ENCODE measurements around the gene VCAN.

The VCAN gene

DNA sequence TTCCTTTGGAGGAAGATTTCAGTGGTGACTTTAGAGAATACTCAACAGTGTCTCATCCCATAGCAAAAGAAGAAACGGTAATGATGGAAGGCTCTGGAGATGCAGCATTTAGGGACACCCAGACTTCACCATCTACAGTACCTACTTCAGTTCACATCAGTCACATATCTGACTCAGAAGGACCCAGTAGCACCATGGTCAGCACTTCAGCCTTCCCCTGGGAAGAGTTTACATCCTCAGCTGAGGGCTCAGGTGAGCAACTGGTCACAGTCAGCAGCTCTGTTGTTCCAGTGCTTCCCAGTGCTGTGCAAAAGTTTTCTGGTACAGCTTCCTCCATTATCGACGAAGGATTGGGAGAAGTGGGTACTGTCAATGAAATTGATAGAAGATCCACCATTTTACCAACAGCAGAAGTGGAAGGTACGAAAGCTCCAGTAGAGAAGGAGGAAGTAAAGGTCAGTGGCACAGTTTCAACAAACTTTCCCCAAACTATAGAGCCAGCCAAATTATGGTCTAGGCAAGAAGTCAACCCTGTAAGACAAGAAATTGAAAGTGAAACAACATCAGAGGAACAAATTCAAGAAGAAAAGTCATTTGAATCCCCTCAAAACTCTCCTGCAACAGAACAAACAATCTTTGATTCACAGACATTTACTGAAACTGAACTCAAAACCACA is 67.4 kb downstream of the VCAN start:
- no peak for DNase-seq (ENCODE audit: low read depth)

DNA sequence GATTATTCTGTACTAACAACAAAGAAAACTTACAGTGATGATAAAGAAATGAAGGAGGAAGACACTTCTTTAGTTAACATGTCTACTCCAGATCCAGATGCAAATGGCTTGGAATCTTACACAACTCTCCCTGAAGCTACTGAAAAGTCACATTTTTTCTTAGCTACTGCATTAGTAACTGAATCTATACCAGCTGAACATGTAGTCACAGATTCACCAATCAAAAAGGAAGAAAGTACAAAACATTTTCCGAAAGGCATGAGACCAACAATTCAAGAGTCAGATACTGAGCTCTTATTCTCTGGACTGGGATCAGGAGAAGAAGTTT is 67.9 kb downstream of the VCAN start:
- DNase-seq (ENCODE audit: low read depth) = no peak

DNA sequence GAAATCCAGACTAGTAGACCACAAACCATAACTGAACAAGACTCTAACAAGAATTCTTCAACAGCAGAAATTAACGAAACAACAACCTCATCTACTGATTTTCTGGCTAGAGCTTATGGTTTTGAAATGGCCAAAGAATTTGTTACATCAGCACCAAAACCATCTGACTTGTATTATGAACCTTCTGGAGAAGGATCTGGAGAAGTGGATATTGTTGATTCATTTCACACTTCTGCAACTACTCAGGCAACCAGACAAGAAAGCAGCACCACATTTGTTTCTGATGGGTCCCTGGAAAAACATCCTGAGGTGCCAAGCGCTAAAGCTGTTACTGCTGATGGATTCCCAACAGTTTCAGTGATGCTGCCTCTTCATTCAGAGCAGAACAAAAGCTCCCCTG is 68.6 kb downstream of the VCAN start:
- no peak for DNase-seq (ENCODE audit: low read depth)

DNA sequence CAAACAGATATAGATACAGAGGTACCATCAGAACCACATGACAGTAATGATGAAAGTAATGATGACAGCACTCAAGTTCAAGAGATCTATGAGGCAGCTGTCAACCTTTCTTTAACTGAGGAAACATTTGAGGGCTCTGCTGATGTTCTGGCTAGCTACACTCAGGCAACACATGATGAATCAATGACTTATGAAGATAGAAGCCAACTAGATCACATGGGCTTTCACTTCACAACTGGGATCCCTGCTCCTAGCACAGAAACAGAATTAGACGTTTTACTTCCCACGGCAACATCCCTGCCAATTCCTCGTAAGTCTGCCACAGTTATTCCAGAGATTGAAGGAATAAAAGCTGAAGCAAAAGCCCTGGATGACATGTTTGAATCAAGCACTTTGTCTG is 69.2 kb downstream of the VCAN start:
- no peak for DNase-seq (ENCODE audit: low read depth)

DNA sequence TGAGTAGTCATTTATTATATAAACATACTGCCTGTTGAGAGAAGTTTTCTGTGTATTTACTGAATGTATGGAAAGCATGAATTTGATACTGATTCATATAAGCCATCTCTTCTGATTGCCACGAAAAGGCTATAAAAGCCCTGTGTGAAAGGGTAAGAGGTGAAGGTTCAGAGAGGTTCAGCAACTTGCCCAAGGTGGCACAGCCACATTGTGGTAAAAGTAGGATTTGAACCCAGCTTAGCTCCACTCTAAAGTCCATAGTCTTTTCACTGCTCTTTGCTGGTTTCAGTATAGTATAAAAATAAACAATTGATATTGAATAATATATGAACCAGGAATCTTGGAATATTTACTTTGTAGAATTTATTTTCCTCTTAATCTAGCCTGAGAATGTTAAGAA is 71.3 kb downstream of the VCAN start:
- no peak for DNase-seq (ENCODE audit: low read depth)

DNA sequence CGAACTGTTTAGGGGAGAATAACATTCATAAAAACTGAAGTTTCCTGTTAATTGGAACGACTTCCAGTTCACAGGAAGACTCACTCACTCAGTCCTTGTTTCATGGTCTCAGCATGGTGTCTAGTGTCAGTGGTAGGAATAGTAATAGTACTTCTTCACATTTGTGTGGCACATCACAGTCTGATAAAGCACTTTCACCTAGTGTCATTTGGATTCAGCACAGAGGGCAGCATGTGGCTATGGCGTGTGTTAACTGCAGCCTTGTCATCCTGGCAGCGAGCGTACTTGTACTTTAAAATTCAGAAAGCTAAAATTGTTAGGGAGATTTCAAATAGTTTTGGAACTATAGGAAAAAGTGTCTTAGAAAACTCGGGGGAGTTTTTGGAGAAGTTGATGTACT is 72.4 kb downstream of the VCAN start:
- DNase-seq (ENCODE audit: low read depth) = no peak

DNA sequence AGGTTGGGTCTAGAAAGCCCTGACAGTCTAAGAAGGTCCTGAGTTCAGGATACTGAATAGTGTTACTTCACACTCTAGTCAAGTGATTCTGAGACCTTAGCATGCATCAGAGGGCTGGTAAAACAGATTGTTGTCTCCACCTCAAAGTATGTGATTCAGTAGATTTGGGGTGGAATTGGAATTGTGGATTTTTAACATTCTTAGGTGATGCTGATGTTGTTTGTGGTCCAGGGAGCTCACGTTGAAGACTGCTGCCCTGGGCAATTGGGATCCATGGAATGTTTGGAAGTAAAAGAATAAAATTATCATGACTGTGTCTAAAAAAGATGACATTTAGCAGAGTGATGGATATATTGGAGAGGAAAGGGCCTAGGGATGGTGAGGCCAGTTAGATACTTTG is 75.6 kb downstream of the VCAN start:
- no peak for DNase-seq (ENCODE audit: low read depth)

DNA sequence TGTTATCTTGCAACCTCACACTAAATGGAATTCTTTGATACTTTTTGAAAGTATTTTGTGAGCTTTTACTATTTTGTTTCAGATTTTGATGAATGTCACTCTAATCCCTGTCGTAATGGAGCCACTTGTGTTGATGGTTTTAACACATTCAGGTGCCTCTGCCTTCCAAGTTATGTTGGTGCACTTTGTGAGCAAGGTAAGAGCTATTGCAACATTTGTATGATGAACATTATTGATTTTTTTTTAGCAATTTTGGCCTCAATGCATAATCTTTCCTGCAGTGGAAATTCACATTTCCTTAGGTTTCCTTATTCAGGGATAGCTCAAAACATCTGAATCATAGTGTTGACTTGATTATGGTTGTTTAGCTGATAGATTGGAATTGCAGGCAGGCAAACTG is 76.3 kb downstream of the VCAN start:
- no peak for DNase-seq (ENCODE audit: low read depth)

DNA sequence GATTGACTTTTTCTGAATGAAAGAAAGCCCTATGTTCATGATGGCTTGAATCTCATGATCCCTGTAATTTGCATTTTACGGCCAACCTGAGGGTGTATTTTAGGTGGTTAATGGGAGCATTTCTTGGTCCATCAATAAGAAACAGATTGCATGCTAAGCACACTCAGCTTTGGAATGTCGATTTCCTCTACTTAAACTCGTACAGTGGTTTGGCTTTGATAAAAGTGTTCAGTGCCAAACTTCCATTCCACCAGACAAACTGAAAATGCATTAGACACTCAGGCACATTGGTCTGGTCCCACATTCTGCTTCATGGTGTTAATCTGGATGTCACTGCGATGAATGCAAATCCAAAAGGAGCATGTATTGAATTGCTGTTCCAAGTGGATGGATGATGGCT is 77.0 kb downstream of the VCAN start:
- no peak for DNase-seq (ENCODE audit: low read depth)

DNA sequence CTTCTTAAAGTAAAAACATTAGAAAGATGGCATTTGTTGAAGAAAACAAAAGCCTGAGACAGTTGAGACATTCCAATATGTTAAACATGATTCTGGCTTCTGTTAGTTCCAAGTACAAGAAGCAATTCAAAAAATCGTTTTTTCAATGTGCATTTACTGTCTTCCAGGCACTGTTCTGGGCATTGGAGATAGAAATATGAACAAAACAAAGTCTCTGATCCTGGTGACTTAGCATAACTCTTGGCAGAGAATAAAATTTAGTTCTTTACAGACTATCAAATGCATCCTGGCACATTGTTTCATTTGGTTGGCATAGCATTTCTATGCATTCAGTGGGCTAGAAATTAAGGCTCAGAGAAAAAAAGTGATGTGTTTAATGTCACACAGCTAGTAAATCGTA is 77.5 kb downstream of the VCAN start:
- DNase-seq (ENCODE audit: low read depth) = no peak

DNA sequence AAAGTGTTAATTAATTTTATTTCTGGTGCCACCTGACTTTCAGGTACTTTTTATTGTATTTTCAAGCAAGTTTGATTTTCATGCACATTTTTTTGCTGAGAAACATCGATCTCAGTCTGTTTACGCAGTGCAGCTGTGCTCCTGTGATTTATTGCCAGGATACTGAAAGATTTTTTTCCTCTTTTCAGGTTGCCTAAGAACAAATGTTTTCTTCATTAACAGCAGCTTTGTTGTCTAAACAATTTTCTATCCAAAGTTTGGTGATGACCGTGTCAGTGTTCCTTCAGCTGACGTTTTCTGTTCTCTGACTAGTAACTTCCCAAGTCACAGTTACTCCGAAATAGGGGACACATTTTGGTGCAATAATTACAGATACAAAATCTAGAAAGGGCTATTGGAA is 78.1 kb downstream of the VCAN start:
- no peak for DNase-seq (ENCODE audit: low read depth)

DNA sequence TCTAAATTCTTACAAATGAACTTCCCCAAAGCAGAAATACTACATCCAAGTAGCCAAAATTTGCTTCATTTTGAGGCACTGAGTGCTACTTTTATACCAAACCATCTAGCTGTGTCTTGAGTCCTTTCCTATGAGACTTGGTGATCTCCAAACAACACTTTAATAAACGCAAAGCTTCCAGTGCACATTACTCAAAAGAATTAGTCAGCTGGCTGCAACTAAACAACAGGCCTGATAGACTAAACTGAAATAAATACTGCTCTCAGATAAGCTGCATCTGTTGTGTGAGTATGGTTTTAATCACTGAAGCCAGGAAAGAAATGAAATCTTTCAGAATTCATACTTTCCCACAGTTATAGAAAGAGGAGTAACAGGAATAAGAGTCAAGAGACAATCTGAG is 80.3 kb downstream of the VCAN start:
- DNase-seq (ENCODE audit: low read depth) = peak; percentile 80

DNA sequence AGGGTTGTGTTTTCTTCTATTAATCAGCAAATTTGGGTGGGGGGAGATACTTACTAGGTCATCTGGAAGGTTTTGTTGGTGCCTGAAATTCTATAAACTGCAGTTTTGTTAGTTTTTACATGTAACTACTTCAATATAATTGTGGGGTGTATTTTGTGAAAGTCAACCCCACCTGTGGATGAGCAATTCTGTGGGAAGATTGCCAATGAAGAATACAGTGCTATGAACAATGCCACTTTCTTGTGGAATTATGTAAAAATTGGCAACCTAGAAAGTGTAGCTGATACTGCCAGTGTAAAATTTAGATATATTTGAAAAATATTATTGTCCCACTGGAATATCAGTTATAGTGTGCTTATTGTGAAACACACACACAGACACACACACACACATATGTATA is 80.7 kb downstream of the VCAN start:
- no peak for DNase-seq (ENCODE audit: low read depth)

DNA sequence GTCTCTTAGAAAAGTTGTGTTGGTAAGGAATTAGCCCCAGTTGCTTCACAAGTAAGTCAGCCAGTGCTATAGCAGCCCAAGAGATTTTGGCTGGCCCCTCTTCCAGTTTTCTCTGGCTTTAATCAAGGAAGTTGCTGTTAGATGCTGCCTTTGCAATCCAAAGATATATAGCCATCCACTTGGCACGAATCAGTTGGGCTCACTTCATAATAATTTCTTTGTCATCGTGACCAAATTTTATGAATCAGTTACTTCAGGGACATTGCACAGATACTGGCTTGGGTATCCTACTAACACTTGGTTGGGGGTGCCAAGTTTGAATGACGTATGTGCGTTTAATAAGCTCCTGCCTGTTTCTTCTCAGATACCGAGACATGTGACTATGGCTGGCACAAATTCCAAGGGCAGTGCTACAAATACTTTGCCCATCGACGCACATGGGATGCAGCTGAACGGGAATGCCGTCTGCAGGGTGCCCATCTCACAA is 81.5 kb downstream of the VCAN start:
- DNase-seq (ENCODE audit: low read depth) = no peak

DNA sequence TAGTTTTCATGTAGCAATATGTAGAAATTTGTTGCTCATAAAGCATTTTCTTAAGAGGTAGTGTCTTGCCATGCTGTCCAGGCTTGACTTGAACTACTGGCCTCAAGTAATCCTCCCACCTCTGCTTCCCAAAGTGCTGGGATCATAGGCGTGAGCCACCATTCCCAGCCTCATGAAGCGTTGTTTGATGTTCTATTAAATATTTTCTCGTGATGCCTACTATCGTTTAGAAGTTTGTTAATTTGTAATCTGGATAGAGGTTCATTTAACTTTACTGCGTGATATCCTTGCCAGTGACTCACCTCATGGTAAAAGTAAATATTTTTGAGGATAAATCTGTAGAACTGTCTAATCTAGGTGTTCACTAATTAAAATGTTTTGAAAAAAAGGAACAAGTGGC is 82.6 kb downstream of the VCAN start:
- DNase-seq (ENCODE audit: low read depth) = no peak

DNA sequence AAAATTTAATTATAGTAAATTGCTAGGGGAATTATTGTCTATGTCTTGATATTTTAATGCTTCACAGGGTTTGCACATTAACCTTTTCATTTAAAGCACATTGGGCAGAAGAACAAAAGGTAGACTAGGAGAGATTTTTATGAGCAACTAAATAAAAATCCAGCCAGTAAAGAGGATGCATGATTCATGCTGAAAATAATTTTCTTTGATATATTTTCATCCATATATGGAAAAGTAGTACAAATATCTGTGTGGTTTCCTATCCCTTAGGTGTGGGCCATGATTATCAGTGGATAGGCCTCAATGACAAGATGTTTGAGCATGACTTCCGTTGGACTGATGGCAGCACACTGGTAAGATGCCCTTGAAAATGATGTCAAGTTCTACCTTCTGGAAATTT is 83.1 kb downstream of the VCAN start:
- DNase-seq (ENCODE audit: low read depth) = no peak

DNA sequence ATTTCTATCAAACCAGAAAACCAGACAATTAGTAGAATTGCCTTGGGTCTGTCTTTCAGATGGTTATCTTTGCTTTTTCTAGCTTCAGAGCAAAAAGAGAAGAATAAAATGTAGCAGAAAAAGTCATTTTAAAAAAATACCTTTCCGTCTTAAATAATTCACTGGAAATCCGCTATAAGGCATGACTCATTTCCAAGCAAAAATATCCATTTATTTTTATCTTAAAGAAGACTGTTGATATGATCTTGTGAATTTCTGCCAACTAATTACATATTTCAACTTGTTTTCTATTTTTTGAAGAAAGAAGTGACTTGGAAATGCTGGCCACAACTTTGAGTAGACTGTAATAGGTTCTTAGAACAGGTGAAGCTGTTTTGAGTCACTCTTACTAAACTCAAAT is 83.7 kb downstream of the VCAN start:
- DNase-seq (ENCODE audit: low read depth) = no peak

DNA sequence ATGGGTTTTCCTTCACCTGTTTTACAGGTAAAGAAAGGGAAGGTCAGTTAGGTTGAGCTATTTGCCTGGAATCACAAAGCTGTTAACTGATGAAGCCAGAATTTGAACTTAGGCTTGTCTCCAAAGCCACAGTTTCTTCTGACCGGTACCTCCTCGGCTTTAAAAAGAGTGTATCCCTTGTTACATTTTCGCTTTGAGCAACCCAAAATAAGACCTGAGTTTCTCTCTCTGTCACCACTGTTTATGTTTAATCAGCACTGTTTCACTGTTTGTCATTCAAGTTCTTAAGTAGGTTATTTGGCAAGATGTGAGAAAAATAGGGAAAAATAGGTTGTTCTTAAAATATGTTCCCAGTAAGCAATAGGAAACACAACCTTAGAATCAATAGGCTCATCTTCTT is 84.6 kb downstream of the VCAN start:
- no peak for DNase-seq (ENCODE audit: low read depth)

DNA sequence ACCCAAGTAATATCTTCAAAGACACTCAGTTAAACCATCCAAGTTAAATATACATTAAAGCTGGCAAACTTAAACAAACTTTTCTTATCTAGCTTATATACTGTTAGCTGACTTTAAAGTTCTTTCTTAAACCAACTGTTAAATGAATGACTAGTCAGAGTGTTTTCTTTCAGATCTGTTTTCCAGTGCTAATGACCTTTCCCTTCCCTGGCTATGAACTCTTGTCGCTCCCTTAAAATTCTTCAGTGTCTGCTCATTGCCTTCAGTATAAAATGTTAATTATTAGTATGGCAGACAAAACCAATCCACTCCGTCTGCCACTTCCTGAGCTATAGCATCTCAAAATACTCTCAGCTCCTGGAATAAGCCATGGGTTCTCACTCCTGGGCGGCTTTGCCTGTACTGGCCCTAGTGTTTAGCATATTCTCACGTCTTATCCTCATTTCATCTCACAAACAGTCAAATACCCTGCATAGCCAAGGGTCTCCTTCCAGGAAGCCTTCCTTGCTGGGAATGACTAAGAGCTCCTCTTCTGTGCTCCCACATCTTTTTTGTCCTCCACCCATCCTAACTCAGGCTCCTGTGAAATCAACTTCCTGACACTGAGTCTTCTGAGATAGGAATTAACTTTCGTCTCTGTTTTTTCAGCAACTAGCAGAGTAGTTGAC is 87.7 kb downstream of the VCAN start:
- DNase-seq (ENCODE audit: low read depth) = no peak

DNA sequence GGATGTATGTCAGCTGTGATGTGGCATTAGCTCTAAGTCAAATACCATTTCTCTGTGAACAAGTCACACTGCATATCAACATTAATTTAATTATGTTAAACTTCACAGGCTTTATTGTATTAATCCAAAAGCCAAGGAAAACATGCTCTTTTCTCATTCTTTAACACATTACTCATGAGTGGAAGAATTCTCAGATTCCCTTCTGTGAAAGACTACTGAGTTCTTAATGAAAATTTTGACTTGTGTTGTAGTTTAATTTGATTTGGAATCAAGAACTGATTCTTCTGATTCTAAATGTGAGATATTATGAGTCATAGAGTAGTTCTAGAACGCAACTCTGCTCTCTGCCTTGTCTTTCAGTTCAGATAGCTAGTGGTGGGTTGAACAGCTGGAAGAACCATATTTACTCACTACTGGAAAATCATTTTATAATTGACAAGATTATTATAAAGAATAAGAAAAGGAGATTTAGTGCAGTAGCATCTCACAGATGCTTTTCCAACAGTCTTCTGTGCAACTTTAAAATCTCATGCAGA is 90.6 kb downstream of the VCAN start:
- no peak for DNase-seq (ENCODE audit: low read depth)

DNA sequence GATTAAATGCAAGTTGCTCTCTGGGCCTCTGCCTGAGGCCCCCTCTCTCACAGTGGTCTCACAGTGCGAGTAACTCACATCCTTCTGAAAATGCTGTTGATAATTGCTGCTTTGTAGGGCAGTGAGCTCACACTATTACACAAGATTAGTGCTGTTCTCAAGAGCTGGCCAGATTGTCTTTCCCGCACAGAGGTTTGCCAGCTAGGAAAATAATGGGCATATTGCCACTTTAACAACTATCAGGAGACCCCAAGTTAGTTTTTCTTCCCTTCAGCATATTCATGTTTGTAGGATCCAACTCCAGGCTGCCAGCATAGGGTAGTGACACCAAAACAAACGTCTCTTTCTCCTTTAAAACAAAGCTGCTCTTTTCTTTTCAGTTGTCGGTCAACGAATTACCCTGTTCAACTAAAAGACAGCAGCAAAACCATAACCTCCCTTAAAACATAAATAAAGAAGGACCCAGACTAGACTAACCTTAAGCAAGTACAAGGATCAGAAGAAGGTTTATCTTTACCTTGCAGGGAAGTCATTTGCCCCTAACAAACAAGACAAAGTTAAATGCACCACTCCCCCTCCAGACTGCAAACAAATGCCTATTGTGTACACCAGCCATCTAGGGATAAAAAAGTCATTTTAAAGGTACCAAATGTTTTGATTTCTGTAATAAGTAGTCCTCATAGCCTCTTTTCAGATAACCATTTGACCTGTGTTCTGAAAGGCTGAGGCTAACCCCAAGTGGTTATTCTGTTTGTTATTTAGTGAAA is 91.4 kb downstream of the VCAN start:
- DNase-seq (ENCODE audit: low read depth) = peak; percentile 59

DNA sequence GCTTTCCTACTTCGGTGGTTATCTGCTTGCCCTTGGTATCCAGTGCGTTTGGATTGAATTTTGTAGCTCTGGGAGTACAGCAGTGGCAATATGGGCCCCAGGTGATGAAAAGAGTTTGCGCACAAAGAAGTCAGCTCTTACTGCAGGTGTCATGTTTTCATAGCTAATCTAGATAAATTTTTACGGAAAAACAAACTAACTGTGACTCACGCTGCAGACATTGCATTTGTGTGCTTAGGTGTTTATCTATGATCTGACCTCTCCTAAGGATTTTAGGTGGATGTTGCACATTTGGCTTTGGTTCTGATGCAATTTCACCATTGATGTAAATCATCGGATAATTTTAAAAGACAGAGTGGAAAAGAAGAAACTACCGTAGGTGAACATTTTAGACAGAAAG is 92.1 kb downstream of the VCAN start:
- no peak for DNase-seq (ENCODE audit: low read depth)

DNA sequence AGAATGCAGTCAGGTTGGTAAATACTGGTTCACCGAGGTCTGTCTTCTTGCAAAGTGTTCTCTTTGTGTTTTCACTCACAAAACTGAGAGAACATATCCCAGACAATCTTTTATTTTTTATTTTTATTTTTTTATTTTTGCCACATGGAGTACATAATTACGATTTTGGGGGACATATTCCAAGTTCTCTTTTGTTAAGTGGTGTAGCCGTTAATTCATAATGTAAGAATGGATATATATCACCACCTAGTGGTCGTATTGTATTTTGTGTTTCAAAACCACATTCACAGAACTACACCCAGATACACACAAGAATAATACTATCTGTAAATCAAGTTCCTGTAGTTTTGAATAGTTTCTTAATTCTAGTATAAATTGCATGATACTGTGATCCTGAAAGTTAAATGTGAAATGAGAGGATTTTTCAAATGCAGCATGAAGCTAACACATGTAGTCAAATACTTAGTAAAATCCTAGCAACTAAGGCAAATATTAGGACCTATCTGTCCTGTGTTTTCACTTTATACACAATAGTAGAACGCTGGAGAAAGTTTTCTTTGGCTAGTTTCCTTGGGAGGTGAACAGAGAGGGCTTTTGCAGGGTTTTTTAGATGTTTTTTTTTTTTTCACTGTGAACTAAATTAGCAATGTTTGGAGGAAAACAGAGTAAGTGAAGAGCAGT is 92.7 kb downstream of the VCAN start:
- DNase-seq (ENCODE audit: low read depth) = peak; percentile 44

Data from amniotic epithelial cell (primary cell).